IMR-90 (cell line): ENCODE measurements around the gene CELF5. TPM values are rescaled to one million over a fixed set of nuclear protein-coding genes. Genes with fewer than 3 reads are reported as not detected.

Source experiments
- ATAC-seq: fragments of 200-7000 bp; cut with Tn5 transposase; 2 replicates; pipeline ENCODE4 v1.9.1; 2020; ENCODE audit warnings: low read depth, mild to moderate bottlenecking, moderate library complexity
- BruUV-seq: library from RNA; stranded (reverse); fragments of 400-500 nt; replicated peaks from 2 replicates; lab custom pipeline; 2021; lab: Mats Ljungman, UMichigan
- CTCF ChIA-PET: fragments of 300-600 bp; formaldehyde crosslinking; extraction: SDS; loops from one replicate; lab custom pipeline; 2021; ENCODE audit warnings: antibody characterized with exemption; lab: Yijun Ruan, JAX
- POLR2A ChIA-PET: fragments of 300-600 bp; sonication (Branson Sonifier 250); formaldehyde crosslinking; loops from one replicate; lab custom pipeline; 2022; ENCODE audit warnings: antibody characterized with exemption; ENCODE audit not compliant: unreplicated experiment; lab: Charles Lee
- DNase-seq: peaks from one replicate; pipeline ENCODE4 v3.0.0; 2013
- H2AFZ ChIP-seq: replicated peaks from 2 replicates; pipeline ENCODE3; 2013; ENCODE audit warnings: low read length, mild to moderate bottlenecking; ENCODE audit not compliant: poor library complexity
- H2AK5ac ChIP-seq: 2 replicates; pipeline ENCODE4 v1.6.1; 2013; ENCODE audit warnings: low read depth, low read length, inconsistent platforms
- H2AK9ac ChIP-seq: replicated peaks from 2 replicates; pipeline ENCODE3; 2013; ENCODE audit warnings: mild to moderate bottlenecking, low read depth, low read length, moderate library complexity; ENCODE audit not compliant: poor library complexity
- H2BK120ac ChIP-seq: 2 replicates; pipeline ENCODE4 v1.6.1; 2013; ENCODE audit warnings: low read depth, low read length, inconsistent platforms
- H2BK15ac ChIP-seq: 3 replicates; pipeline ENCODE4 v1.6.1; 2013; ENCODE audit warnings: low read depth, low read length, inconsistent platforms
- H2BK20ac ChIP-seq: 2 replicates; pipeline ENCODE4 v1.6.1; 2013; ENCODE audit warnings: low read depth, mild to moderate bottlenecking, inconsistent platforms, low read length, moderate library complexity
- H2BK5ac ChIP-seq: 2 replicates; pipeline ENCODE4 v1.6.1; 2013; ENCODE audit warnings: mild to moderate bottlenecking, low read depth, low read length, inconsistent platforms; ENCODE audit not compliant: poor library complexity, severe bottlenecking
- H3K14ac ChIP-seq: replicated peaks from 2 replicates; pipeline ENCODE4 v1.6.1; 2013; ENCODE audit warnings: low read depth, low read length, inconsistent platforms
- H3K18ac ChIP-seq: 2 replicates; pipeline ENCODE4 v1.6.1; 2013; ENCODE audit warnings: low read depth, low read length, control low read depth
- H3K23ac ChIP-seq: 2 replicates; pipeline ENCODE4 v1.6.1; 2013; ENCODE audit warnings: low read depth, low read length, inconsistent platforms
- H3K27ac ChIP-seq: 2 replicates; pipeline ENCODE4 v1.5.1; 2013; ENCODE audit warnings: mild to moderate bottlenecking, control low read depth, low read length; ENCODE audit not compliant: insufficient read depth
- H3K27me3 ChIP-seq: 2 replicates; pipeline ENCODE4 v1.6.1; 2013; ENCODE audit warnings: low read length; ENCODE audit not compliant: control insufficient read depth, insufficient read depth
- H3K36me3 ChIP-seq: 2 replicates; pipeline ENCODE4 v1.6.1; 2013; ENCODE audit warnings: low read length, mixed read lengths; ENCODE audit not compliant: control insufficient read depth, insufficient read depth
- H3K4ac ChIP-seq: 2 replicates; pipeline ENCODE4 v1.6.1; 2013; ENCODE audit warnings: low read depth, low read length, inconsistent platforms
- H3K4me1 ChIP-seq: 2 replicates; pipeline ENCODE4 v1.6.1; 2013; ENCODE audit warnings: low read length, mixed read lengths; ENCODE audit not compliant: control insufficient read depth, insufficient read depth
- H3K4me2 ChIP-seq: 2 replicates; pipeline ENCODE4 v1.6.1; 2013; ENCODE audit warnings: low read depth, mild to moderate bottlenecking, control low read depth, low read length, moderate library complexity
- H3K4me3 ChIP-seq: 2 replicates; pipeline ENCODE4 v1.5.1; 2013; ENCODE audit warnings: low read depth, mild to moderate bottlenecking, control low read depth, low read length, moderate library complexity; ENCODE audit not compliant: insufficient read depth
- H3K56ac ChIP-seq: 2 replicates; pipeline ENCODE4 v1.6.1; 2013; ENCODE audit warnings: low read length, inconsistent platforms; ENCODE audit not compliant: insufficient read depth; ENCODE audit errors: extremely low read depth
- H3K79me1 ChIP-seq, 2 experiments: 2 replicates each; pipeline ENCODE4 v1.6.1; 2013; ENCODE audit warnings: low read length in 2 of 2, inconsistent platforms in 1 of 2, low read depth in 1 of 2
- H3K9ac ChIP-seq: 2 replicates; pipeline ENCODE4 v1.6.1; 2013; ENCODE audit warnings: low read depth, low read length, control low read depth
- H3K9me1 ChIP-seq: 2 replicates; pipeline ENCODE4 v1.6.1; 2013; ENCODE audit warnings: low read length, inconsistent platforms; ENCODE audit not compliant: insufficient read depth
- H3K9me3 ChIP-seq: 2 replicates; pipeline ENCODE4 v1.6.1; 2013; ENCODE audit warnings: low read length; ENCODE audit not compliant: control insufficient read depth, insufficient read depth
- H4K20me1 ChIP-seq: 2 replicates; pipeline ENCODE4 v1.6.1; 2013; ENCODE audit warnings: low read length, inconsistent platforms; ENCODE audit not compliant: insufficient read depth
- H4K5ac ChIP-seq: 2 replicates; pipeline ENCODE4 v1.6.1; 2013; ENCODE audit warnings: mild to moderate bottlenecking, low read depth, low read length, control low read depth
- H4K8ac ChIP-seq, 2 experiments: 2 replicates each; pipeline ENCODE4 v1.6.1; 2013; ENCODE audit warnings: low read depth in 2 of 2, low read length in 2 of 2, control low read depth in 1 of 2, inconsistent platforms in 1 of 2
- H4K91ac ChIP-seq: 2 replicates; pipeline ENCODE4 v1.6.1; 2013; ENCODE audit warnings: low read depth, low read length, inconsistent platforms; ENCODE audit not compliant: insufficient read depth
- BHLHE40 ChIP-seq: fragments of 150-350 bp; IDR thresholded peaks from 2 replicates; pipeline ENCODE4 v1.6.1; 2016; ENCODE audit warnings: mild to moderate bottlenecking, low read depth, low read length
- CHD1 ChIP-seq: IDR thresholded peaks from 2 replicates; pipeline ENCODE4 v1.6.1; 2012; ENCODE audit warnings: low read depth, low read length, improper control_type of control experiment
- MAFK ChIP-seq: IDR thresholded peaks from 2 replicates; pipeline ENCODE4 v1.6.1; 2012; ENCODE audit warnings: low read depth, low read length, improper control_type of control experiment
- MAZ ChIP-seq: IDR thresholded peaks from 2 replicates; pipeline ENCODE4 v1.6.1; 2012; ENCODE audit warnings: low read depth, mild to moderate bottlenecking, low read length, improper control_type of control experiment, moderate library complexity, borderline replicate concordance
- MXI1 ChIP-seq: IDR thresholded peaks from 2 replicates; pipeline ENCODE4 v1.6.1; 2012; ENCODE audit warnings: low read depth, mild to moderate bottlenecking, low read length, moderate library complexity, borderline replicate concordance
- WGBS, 2 experiments: methylation state at CpG; one replicate each; pipeline versions ENCODE4 v1.1.5 to v1.1.7; 2013; ENCODE audit warnings: missing lambda C conversion rate in 2 of 2; ENCODE audit not compliant: insufficient read length in 1 of 2; ENCODE audit errors: extremely low coverage in 2 of 2; 5-methylcytosine and 5-hydroxymethylcytosine counted together
- dilution Hi-C: fragments of 300-500 bp; cut with HindIII; formaldehyde crosslinking; loops from one replicate; pipeline ENCODE4 v1.14.3; 2018; ENCODE audit warnings: low sequenced_read_pairs; ENCODE audit not compliant: unreplicated experiment
- in situ Hi-C: fragments of 300-500 bp; cut with MboI; formaldehyde crosslinking; loops from 3 replicates; pipeline ENCODE4 v1.14.3; 2019; ENCODE audit warnings: low sequenced_read_pairs, inconsistent platforms, mixed read lengths
- intact Hi-C: fragments of 100-400 bp; cut with micrococcal nuclease; formaldehyde crosslinking; loops from 2 replicates; pipeline ENCODE4 v1.10.0; 2022
- polyA plus RNA-seq, 3 experiments: library from polyadenylated mRNA; depleted of rRNA; stranded (reverse); fragments of >200 nt; gene quantifications; 2 replicates each; pipeline ENCODE4 v1.2.3, GENCODE V29; 2012; ENCODE audit warnings: low replicate concordance in 1 of 3
- total RNA-seq: library from RNA; depleted of rRNA; stranded (reverse); fragments of >200 nt; gene quantifications from 2 replicates; pipeline ENCODE4 v1.2.3, GENCODE V29; 2012
- TF ChIP-seq, protein P1 (sequence below): fragments of 150-350 bp; IDR thresholded peaks from 2 replicates; pipeline ENCODE4 v1.6.1; 2017; ENCODE audit warnings: mild to moderate bottlenecking, antibody characterized with exemption, low read length, low read depth

The CELF5 gene
- total and polyA plus RNA-seq, 2 of the 4 experiments (the other 2 are of a cell fraction), result 0.02 TPM; not detected in 1

DNA sequence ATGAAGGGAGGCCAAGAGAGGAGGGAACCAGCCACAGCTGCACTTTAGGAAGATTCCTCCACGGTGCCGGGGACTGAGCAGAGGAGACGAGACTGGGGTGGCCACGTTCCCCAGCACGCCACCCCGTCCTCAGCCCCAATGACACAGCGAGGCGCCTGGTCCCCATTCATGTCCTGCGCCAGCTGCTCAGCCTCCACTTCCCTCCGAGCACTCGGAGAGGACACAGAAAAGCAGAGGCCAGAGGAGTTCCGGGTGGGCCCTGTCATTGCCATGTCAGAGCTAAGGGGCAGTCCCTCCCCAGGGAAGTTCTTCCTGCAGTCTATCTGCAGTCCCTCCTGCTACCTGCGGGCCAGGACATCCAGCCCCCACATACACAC is 88.7 kb downstream of the CELF5 start:
- H3K18ac ChIP-seq, result no peak overlapping the region
- dilution Hi-C loops, result no loop called here
- H3K9me3 ChIP-seq, result peaks cover 3% of the 10 kb centered on the region
- no peak for TF ChIP-seq MAFK
- TF ChIP-seq CHD1, result no peak
- TF ChIP-seq, protein P1, sequence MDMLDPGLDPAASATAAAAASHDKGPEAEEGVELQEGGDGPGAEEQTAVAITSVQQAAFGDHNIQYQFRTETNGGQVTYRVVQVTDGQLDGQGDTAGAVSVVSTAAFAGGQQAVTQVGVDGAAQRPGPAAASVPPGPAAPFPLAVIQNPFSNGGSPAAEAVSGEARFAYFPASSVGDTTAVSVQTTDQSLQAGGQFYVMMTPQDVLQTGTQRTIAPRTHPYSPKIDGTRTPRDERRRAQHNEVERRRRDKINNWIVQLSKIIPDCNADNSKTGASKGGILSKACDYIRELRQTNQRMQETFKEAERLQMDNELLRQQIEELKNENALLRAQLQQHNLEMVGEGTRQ, result no peak
- no peak for TF ChIP-seq MXI1
- no peak for TF ChIP-seq BHLHE40
- no peak for TF ChIP-seq MAZ
- no peak overlapping the region for H2BK15ac ChIP-seq
- no peaks in the 10 kb centered on the region for H3K79me1 ChIP-seq
- no peak overlapping the region for H4K5ac ChIP-seq
- ChIA-PET POLR2A (no interaction called here), CTCF (no interaction called here)
- H2BK5ac ChIP-seq, result no peak overlapping the region
- no peak overlapping the region for H3K4me3 ChIP-seq
- H3K4me1 ChIP-seq, result no peaks in the 10 kb centered on the region
- no peak overlapping the region for H3K14ac ChIP-seq
- no peaks in the 10 kb centered on the region for H3K9me1 ChIP-seq
- H2AFZ ChIP-seq, result no peak overlapping the region
- H3K27me3 ChIP-seq, result peaks cover 28% of the 10 kb centered on the region
- no peak overlapping the region for H3K27ac ChIP-seq
- H2BK120ac ChIP-seq, result no peak overlapping the region
- DNase-seq (no peak), ATAC-seq (no peak)
- no peak overlapping the region for H2AK5ac ChIP-seq
- no peak overlapping the region for H2BK20ac ChIP-seq
- no peak overlapping the region for H4K91ac ChIP-seq
- no peak overlapping the region for H3K9ac ChIP-seq
- no peak overlapping the region for H3K23ac ChIP-seq
- intact Hi-C loops, result no loop called here
- no peaks in the 10 kb centered on the region for H4K20me1 ChIP-seq
- WGBS, 2 experiments, result 74% methylated on average over 12 of the region's 13 CpGs; no CpG with 5 or more reads in 1 of the 2 experiments
- in situ Hi-C loops, result loop anchor here (25.0 kb wide), 1 partner anchor 299 kb away; the partner anchor contains the start of gene TBXA2R
- H3K4me2 ChIP-seq, result no peak overlapping the region
- H3K36me3 ChIP-seq, result no peaks in the 10 kb centered on the region
- no peak overlapping the region for H4K8ac ChIP-seq
- H3K4ac ChIP-seq, result no peak overlapping the region
- H3K56ac ChIP-seq, result no peak overlapping the region
- BruUV-seq, result no TSS peak
- H2AK9ac ChIP-seq, result no peak overlapping the region
